GM21381 (cell line): ENCODE results near the gene ICAM2.
"Not testable (repeated sequence)": the region's sequence is repeated elsewhere in the genome, so short reads cannot be mapped to it uniquely, and the experiment has no call there.

ENCODE experiments used
- ATAC-seq: cut with Tn5 transposase; IDR thresholded peaks from one replicate; pipeline ENCODE4 v1.9.1; 2021; ENCODE audit warnings: mild to moderate bottlenecking, moderate library complexity; ENCODE audit not compliant: unreplicated experiment

Gene ICAM2

DNA sequence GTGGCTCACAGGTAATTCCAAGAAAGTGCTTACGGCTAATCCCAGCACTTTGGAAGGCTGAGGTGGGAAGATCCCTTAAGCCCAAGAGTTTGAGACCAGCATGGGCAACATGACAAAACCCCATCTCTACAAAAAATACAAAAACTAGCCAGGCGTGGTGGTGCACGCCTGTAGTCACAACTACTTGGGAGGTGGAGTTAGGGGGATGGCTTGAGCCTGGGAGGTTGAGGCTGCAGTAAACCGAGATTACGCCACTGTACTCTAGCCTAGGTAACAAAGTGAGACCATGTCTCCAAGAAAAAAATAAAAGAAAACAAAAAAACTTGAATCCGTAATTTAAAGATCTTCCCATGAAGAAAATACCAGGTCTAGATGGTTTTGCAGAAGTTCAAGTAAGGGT lies 5.0 kb downstream of the ICAM2 start:
- no peak for ATAC-seq

DNA sequence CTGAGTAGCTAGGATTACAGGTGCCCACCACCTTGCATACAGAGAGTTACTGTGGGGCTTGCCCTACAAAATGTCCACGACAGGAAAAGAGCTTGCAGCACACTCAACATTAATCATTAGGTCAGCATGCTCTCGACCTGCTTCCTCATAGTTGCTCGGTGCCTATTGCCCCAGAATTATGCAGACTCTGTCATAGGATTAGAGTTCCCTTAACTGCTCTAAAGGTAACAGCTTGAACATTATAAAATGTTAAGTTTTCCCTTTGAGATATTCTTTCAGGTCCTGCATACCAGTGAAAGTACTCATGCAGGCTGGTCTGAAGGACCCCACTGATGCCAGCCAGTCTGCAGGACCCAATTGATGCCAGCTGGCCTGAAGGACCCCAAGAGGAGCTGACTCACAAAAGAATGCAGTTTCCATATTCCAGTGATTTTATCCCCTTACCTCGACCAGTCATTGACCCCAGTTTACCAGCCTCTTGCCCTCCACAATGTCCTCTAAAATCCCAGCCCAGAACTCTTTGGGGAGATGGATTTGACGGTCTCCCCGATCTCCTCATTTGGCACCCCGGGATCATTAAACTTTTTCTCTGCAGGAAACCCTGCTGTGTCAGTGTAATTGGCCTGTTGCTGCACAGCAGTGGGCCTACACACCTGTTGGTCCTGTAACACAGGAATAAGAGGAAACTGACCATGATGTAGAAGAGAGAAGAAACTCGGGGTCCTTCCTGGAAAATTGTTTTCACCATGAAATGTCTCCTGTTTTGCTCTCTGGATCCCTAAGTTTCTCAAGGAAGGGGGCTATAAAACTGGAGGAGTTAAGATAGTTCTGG lies 10.6 kb downstream of the ICAM2 start:
- no peak for ATAC-seq

DNA sequence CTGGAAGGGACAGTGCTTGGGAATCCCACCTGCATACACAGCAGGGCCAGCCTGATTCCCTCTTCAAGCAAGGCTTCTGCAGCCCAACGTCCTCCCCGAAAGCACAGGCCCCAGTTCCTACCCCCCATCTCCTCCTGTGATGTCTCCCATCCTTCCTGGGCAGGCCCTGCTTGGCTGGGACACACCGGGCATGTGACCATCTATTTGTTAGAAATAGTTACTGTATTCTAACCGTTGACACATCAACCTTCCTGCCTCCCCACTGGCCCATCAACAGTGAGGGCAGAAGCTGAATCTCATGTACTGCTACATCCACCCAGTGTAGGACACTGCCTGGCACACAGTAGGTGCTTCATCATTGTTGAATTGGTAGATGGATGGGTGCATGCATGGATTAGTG lies 11.6 kb downstream of the ICAM2 start:
- no peak for ATAC-seq

DNA sequence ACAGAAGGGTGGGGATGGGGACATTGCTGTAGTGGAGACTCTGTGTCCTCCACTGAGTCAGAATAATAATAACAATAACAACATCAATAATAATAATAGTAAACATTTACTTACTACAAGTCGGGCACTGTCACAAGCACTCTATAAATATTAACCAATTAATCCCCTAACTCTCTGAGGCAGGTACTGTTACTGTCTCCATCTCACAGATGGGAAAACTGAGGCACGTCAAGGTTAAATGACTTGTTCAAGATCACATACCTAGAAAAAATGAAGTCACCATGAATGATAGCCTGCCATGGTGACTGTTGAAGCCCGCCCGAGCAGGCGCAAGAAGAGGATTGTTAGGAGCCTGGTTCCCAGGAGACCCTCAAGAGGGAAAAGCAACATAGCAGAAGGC lies 12.1 kb downstream of the ICAM2 start:
- no peak for ATAC-seq

DNA sequence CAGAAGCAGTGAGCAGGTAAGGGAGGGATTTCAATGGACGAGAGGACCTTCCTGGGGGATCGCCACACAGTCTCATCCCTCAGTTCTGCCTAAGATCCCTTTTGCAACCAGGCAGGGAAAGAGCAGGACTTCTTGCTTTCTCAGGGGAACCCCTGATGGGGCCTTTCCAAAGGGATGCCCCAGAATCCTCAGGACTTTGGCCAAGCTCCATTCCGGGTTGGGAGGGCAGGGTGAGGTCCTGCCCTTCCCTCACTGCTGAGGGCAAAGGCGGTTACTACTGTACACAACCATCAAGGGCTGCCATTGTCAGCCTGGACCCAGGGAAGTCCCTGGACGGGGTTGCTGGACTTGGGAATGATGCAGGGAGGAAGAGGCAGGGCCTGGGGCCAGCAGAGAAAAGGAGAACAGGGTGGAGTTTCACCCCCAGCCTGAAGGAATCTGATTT lies 12.6 kb downstream of the ICAM2 start:
- ATAC-seq = no peak

DNA sequence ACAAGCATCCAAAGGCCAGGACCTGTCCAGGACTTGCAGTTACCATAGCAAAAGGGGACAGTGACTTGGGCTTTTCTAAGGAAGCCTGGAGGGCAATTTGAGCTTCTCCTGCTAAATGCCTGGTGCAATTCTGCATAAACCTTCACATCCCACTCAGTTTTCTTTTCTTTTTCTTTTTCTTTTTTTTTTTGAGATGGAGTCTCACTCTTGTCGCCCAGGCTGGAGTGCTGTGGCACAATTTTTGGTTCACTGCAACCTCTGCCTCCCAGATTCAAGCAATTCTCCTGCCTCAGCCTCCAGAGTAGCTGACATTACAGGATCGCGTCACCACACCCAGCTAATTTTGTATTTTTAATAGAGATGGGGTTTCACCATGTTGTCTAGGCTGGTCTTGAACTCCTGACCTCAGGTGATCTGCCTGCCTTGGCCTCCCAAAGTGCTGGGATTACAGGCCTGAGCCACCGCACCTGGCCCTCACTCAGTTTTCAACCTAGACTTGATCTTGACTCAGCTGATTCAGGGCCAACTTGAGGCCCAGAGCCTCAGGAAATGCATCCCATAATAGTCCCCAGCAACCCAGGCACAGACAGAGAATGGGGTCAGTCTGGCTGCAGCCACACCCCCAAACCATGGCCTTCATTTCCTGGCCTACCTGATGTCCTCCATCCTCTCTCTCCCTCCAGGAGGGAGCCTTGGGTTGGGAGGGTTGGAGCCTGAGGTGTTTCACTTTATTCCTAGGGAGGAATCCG lies 13.2 kb downstream of the ICAM2 start:
- ATAC-seq = not testable (repeated sequence)

DNA sequence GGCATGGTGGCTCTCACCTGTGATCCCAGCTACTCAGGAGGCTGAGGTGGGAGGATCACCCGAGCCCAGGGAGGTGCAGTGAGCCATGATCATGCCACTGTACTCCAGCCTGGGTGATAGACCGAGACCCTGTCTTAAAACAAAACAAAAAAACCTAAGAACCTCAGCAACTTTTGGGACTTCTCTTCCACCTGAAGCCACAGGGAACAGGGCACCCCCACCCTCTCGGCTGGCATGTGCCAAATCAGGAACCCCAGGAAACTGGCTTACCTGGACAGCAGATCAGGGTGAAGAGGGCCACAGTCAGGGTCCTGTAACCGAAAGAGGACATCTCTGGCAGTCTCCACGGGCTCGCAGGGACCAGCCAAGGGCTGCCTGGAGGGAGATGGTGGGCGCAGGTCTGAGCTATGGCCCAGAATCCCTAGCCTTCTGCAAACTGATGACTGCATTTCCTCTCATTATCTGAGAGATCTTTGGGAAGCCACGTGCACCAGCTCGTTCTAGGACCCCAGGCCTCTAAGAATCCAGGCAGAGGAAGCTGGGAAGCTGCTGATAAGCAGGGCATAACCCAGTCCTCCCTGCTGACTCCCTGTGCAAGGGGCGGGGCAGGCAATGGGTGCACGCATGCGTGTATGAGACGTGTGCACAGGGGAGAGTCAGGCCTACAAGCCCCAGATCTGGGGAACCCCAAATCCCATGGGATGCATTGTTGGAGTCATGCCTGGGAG lies 13.9 kb downstream of the ICAM2 start:
- no peak for ATAC-seq

DNA sequence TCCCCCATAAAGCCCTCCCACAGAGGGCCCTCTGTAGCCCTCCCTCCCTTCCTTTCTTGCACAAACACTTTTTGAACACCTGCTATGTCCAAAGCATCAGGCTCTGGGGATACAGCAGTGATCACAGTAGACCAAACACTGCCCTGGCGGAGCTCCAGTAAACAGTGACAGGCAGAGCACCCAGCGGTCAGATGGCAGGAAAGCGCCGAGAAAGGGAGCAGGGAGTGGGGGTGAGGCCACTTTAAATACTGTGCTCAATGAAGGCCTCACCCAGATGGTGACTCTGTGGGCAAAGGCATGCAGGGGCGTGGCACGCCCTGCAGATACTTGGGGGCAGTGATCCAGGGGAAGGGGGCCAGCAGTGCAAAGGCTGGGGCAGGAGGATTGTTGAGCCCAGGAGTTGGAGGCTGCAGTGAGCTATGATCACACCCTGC lies 14.7 kb downstream of the ICAM2 start:
- ATAC-seq = no peak

DNA sequence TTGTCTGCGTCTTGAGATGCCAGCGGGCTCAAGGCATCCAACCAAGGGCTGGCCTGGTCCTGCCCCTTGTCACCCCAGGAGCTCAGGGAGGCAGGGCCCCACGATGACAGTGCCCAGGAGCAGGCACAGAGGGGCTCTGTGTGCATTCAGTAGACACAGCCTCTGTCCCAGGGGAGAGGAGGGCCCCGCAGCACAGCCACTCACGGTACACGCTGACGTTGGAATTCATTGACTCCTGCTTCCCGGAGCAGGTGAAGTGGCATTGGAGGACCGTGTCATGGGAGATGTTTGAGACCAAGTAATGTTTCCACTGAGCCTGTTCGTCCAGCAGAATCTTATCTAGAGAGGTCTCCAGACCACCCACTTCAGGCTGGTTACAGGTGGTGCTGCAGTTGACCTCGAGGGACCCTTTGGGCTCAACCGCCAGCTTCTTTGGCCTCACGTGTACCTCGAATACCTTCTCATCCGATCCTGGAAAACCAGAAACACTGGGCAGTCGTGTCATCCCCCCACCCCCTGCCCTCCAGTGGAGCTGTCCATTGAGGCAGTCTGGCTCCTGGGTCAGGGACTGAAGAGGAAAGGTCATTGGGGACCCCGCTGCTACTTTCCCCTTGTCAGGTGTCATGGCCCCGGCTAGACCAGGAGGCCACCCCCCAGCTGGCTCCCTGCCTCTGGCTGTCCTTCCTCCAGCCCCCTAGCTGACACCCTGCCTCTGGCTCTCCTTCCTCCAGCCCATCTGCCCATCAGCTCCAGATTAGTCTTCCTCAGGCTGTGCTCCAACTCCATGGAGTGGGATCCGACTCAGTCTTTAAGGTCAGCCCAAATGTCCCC lies 15.3 kb downstream of the ICAM2 start:
- no peak for ATAC-seq

DNA sequence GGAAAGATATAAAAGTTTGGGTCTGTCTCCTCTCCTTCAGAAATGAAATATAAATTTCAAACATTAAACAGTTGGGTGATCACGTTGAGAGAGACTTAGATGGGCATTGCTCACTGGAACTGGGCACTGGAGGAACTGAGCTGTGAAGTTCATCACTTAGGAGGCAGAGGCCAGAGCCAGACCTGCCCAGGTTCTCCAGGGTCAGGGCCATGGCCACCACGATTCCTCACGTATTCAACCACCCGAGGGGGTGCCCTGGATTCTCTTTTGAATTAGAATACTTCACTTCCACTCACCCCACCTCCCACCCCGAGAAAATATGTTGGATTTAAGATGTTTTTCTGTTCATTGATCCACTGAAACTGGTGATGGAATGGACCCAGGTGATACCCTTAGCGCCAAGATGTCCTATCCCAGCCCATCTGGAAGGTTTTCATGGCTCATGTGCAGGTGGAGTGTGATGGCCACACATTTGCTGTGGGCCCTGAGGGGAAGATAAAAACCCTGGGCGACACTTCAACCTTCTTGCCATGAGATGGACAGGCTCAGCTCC lies 16.1 kb downstream of the ICAM2 start:
- no peak for ATAC-seq

DNA sequence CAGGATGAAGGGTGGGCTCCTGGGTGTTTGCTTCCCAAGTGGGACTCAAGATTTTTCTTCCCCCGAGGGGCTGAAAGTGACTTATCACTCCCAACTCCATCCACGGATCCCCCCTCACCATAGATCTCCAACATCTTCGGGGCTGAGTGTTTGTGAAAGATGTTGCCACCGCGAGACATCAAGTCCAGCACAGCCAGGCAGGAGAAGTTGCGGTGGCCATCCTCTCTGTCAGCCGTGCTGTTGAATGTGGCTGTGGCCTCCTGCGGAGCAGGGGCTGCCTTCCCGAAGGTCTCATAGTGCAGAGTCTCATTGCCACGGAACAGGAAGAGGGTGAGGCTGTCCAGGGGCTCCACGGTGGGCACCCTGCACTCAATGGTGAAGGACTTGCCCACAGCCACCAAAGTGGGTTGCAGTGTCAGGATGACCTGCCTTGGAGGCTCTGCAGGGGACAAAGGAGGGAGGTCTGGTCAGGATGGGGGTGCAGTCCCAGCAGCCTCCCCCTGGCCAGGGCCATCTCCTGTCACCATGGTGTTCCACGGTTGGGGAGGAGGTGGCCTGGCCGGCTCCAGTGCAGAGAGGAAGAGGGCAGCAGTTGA lies 16.8 kb downstream of the ICAM2 start:
- ATAC-seq = no peak

DNA sequence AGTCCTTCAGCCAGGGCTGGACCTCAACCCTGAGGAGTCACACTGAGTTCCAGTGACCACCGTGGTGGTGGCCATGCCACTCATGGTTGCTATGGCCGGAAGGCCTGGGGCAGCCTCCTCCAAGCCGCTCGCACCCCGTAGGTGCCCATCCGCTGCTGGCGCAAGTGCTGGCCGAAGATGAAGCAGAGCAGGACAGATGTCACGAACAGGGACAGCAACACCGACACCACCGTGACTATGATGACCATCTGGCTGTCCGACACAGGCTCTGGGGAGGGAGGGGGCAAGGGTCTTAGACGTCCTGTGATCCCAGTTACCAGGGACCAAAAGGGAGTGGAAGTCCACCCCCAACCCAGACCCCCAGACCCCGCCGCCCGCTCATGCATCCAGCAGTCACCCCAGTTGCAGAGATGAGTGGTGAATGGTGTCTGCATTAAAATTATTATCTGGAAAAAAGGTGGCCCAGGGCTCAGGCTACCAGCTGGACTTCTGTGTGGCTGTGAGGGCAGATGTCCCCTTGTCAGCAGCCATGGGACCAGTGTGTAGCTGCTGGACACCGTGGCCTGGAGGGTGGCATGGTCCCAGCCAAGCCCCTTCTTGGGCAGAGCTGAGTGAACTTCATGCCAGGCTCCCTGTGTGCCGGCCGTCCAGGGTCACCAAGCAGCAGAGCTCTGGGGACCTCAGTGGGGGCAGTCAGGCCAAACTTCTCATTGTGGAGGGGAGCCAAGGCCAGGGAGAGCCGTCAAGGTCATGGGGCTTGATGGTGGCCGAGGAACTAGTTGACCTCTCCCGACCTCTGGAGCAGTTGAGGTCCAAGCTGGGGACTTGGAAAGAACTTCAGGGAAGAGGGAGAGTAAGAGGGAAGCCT lies 17.5 kb downstream of the ICAM2 start:
- ATAC-seq = no peak

DNA sequence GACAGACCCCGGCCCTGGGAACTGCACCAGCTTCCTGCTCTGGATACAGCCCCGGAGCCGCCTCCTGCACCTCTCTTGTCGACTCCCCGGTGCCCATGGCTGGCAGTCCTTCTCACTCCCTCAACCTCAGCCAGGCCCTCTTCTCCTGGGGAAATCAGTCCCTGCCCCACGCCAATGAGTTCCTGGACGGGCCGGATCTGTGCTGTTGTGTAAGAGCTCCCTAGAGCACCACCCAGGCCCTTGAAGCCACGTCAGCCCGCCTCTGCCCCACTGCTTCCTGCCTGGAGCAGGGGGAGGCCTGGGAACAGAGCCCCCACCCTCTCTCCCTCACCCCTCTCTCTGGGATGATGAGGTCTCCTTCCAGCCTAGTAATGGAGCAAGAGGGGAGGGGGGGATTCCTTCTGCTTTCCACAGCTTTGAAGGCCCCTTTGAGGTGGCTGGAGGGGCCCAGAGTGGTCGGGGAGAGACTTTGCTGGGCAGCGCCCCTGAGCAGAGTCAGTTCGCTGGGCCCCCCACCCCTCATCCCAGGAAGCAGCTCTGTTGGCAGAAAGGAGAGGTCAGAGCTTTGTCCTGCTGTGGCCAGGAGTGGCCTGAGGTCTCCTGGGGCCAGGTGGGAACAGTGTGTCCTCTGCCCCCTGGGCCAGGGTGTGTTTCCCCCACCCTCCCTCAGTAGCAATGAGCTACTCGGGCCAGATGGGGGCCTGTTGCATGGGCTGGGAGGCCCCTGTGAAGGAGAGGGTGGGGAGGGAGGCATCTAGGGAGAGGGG lies 18.5 kb downstream of the ICAM2 start:
- no peak for ATAC-seq

DNA sequence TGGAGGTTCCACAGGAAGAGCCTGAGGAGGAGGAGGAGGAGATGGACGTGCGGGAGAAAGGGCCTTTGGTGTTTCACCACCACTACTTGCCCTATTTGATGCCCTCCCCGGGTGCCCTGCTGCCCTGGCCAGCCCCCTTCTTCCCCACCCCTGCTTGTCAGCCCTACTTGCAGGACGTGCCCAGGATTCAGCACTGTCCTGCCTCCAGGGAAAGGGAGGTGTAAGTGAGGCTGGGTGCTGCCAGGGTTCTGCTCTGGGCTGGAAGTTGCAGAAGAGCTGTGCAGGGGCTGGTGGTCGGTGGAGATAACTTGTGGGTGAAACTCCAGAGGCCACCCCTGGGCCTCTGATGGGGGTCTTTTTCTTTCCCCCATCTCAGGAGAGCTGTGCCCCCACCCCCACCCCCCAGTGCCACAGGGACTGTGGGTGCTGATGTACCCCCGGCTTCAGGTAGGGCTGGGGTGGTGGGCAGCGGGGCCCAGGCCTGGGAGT lies 19.3 kb downstream of the ICAM2 start:
- ATAC-seq = no peak

DNA sequence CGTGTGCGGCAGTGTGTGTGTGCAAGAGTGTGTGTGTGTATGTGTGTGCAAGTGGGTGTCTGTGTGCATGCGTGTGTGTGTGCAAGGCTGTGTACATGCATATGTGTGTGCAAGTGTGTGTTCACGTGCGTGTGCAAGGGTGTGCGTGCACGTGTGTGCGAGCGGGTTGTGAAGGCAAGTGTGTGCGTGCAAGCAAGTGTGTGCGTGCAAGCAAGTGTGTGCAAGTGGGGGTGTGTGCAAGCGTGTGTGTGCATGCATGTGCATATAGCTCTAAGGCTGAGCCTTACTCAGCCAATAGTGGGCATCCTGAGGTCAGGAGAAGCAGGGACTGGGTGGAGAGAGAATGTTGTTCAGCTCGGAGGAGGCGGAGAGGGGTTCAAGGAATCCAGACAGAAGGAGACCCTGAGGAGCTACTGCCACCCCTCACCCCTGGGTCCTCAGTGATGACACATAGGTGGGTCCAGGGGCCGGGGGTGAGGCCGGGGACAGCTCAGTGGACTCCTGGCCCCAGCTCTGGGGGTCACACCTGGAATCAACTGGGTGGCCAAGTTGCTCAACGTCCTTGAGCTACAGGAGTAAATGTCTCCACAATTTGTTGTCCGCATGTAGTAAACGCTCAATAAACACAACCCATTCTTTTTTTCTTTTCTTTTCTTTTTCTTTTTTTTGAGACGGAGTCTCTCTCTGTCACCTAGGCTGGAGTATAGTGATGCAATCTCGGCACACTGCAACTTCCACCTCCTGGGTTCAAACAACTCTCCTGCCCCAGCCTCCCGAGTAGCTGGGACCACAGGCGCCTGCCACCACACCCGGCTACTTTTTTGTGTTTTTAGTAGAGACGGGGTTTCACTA lies 20.5 kb downstream of the ICAM2 start:
- ATAC-seq = no peak

DNA sequence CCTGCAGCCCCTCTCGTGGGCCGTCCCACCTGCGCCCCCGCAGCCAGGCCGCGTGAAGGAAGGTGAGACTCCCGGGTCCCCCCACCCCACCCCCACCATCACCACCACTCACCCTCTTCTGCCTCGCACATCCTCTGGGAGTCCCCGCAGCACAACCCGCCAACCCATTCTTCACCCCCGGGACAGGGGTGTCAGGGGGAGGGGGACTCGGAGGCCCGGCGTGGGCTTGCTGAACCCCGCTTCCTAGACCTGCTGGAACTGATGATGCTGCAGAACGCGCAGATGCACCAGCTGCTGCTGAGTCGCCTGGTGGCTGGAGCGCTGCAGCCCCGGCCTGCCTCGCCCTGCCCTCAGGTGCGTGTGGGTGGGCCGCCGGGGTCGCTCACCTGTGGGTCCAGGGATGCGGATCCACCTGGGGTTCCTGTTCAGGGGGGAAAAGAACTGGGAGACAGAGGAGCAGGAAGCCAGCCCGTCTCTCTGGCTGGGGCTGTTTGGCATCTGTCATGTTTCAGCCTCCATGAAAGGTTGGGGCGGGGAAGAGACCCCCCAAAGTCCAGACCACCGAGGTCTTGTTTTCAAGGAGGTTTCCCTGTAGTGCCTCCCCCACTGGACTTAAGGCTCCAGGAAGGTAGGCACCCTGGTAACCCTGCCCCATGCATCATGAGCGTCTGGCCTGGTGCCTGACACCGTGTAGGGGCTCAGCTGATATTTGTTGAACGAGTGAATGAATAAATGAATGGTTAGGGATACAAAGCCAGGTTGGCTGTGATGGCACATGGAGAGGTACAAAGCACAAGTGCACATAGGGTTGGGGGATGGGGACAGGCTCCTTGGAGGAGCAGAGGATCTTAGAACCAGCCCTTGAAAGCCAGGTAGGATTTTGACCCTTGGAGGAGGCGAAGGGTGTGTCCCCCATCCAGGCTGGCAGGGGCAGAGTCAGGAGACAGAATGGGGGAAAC lies 21.4 kb downstream of the ICAM2 start:
- ATAC-seq = no peak
